Esophagus muscularis mucosa (tissue), 4 donors: ENCODE results near the gene KLHL6.

Source experiments
- CTCF ChIP-seq, 3 experiments: fragments of 200-600 bp in 2 of 3; fragments of 450-650 bp in 1 of 3; sonication (generic) in 2 of 3; IDR thresholded peaks; one replicate each; pipeline ENCODE4 v1.5.1; 2017 to 2019; ENCODE audit warnings: antibody characterized with exemption in 3 of 3, mild to moderate bottlenecking in 2 of 3, moderate library complexity in 1 of 3
- EP300 ChIP-seq: sonication (generic); formaldehyde crosslinking; IDR thresholded peaks from one replicate; pipeline ENCODE4 v1.6.1; 2017; ENCODE audit warnings: antibody characterized with exemption
- POLR2A ChIP-seq: fragments of 450-650 bp; IDR thresholded peaks from one replicate; pipeline ENCODE4 v1.6.1; 2017; ENCODE audit warnings: antibody characterized with exemption, moderate library complexity, mild to moderate bottlenecking, low read depth
- POLR2AphosphoS5 ChIP-seq, 2 donors: sonication (generic); formaldehyde crosslinking; IDR thresholded peaks; one replicate each; pipeline ENCODE4 v1.6.1; 2017; ENCODE audit warnings: antibody characterized with exemption in 2 of 2

GRCh38 chr3:183490211-183490601, 65.3 kb downstream of the KLHL6 start:
- TF ChIP-seq POLR2A = no peak
- no peak for TF ChIP-seq CTCF (IDR thresholded peaks at IDR 0.05)
- no peak for TF ChIP-seq POLR2AphosphoS5 (IDR thresholded peaks at IDR 0.05)
- TF ChIP-seq EP300 = no peak
